ENCODE results near the gene IGSF9.

Gene IGSF9

DNA sequence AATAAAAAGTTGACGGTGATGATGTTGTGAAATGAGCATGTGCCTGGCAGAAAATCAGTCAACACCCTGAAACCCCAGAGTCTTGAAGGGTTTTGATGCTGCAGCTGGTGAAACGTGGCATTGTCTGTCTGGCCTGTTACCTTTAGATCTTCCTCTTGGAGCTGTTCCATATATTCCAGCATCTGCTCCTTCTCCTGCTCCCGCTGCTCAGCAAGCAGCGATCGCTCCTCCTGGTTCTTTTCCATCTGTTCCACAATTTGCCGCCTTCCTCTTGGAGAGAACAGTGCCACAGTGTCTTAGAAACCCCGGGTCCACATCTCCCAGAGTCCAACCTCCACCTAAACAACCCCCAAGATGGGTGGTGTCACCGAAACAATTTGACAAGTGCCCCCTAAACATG, 61.1 kb downstream of the IGSF9 start:
- Histone ChIP-seq H3K36me3 (ENCODE audit: insufficient read depth, low read length) (no peaks in the 10 kb centered on the region), H3K4me2 (ENCODE audit: low read depth, low read length, poor library complexity, severe bottlenecking) (no peak overlapping the region), H3F3A (ENCODE audit: low read depth) (no peaks in the 10 kb centered on the region; the same call in 1 of the 2 replicates), H3K9me2 (replicated peaks; ENCODE audit: low read depth, low read length) (no peaks in the 10 kb centered on the region), H3K9ac (ENCODE audit: low read depth, low read length, poor library complexity, severe bottlenecking) (no peak overlapping the region), H3K9me3 (ENCODE audit: insufficient read depth, low read depth, low read length) (no peaks in the 10 kb centered on the region), H3K4me1 (ENCODE audit: insufficient read depth, low read length, poor library complexity, severe bottlenecking) (peaks cover 29% of the 10 kb centered on the region), H2AFZ (ENCODE audit: low read length) (no peak overlapping the region), H3K4me3 (ENCODE audit: low read length, poor library complexity, severe bottlenecking) (no peak overlapping the region), H3K27me3 (ENCODE audit: insufficient read depth, low read length, poor library complexity, severe bottlenecking) (no peaks in the 10 kb centered on the region), H4K20me1 (ENCODE audit: insufficient read depth, low read length, poor library complexity, severe bottlenecking) (no peaks in the 10 kb centered on the region), H3K79me2 (ENCODE audit: insufficient read depth, low read length) (no peaks in the 10 kb centered on the region)
- TF ChIP-seq EZH2phosphoT487 (IDR thresholded peaks at IDR 0.05; ENCODE audit: borderline replicate concordance): no peak
- TF ChIP-seq, protein P1, sequence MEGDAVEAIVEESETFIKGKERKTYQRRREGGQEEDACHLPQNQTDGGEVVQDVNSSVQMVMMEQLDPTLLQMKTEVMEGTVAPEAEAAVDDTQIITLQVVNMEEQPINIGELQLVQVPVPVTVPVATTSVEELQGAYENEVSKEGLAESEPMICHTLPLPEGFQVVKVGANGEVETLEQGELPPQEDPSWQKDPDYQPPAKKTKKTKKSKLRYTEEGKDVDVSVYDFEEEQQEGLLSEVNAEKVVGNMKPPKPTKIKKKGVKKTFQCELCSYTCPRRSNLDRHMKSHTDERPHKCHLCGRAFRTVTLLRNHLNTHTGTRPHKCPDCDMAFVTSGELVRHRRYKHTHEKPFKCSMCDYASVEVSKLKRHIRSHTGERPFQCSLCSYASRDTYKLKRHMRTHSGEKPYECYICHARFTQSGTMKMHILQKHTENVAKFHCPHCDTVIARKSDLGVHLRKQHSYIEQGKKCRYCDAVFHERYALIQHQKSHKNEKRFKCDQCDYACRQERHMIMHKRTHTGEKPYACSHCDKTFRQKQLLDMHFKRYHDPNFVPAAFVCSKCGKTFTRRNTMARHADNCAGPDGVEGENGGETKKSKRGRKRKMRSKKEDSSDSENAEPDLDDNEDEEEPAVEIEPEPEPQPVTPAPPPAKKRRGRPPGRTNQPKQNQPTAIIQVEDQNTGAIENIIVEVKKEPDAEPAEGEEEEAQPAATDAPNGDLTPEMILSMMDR (conservative IDR thresholded peaks at IDR 0.05; ENCODE audit: low read length): no peak

DNA sequence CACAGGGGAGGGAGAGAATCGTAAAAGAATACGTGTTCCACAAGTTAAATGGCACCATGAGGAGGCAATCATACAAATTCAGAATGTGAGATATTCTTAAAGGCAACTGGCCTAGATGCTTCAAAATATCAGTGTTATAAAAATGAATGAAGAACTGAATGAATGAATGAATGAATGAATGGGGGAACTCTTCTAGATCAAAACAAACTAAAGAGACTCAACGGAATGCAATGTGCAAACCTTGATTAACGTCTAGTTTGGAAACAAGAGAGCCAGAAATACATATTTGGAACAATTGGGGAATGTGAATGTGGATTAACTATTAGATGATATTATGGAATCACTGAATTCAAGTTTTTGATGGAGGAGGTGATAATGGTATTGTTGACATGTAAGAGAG, 62.3 kb downstream of the IGSF9 start:
- no peak overlapping the region for H3K4me3 ChIP-seq (ENCODE audit: low read length, poor library complexity, severe bottlenecking)
- no peaks in the 10 kb centered on the region; the same call in 1 of the 2 replicates for H3F3A ChIP-seq (ENCODE audit: low read depth)
- no peaks in the 10 kb centered on the region for H3K36me3 ChIP-seq (ENCODE audit: insufficient read depth, low read length)
- no peaks in the 10 kb centered on the region for H3K79me2 ChIP-seq (ENCODE audit: insufficient read depth, low read length)
- TF ChIP-seq, protein P1 (conservative IDR thresholded peaks at IDR 0.05; ENCODE audit: low read length): no peak
- no peak for TF ChIP-seq EZH2phosphoT487 (IDR thresholded peaks at IDR 0.05; ENCODE audit: borderline replicate concordance)
- H4K20me1 ChIP-seq (ENCODE audit: insufficient read depth, low read length, poor library complexity, severe bottlenecking): no peaks in the 10 kb centered on the region
- no peaks in the 10 kb centered on the region for H3K9me3 ChIP-seq (ENCODE audit: insufficient read depth, low read depth, low read length)
- no peaks in the 10 kb centered on the region for H3K9me2 ChIP-seq (replicated peaks; ENCODE audit: low read depth, low read length)
- H3K4me1 ChIP-seq (ENCODE audit: insufficient read depth, low read length, poor library complexity, severe bottlenecking): peaks cover 18% of the 10 kb centered on the region
- no peaks in the 10 kb centered on the region for H3K27me3 ChIP-seq (ENCODE audit: insufficient read depth, low read length, poor library complexity, severe bottlenecking)
- no peak overlapping the region for H2AFZ ChIP-seq (ENCODE audit: low read length)
- H3K4me2 ChIP-seq (ENCODE audit: low read depth, low read length, poor library complexity, severe bottlenecking): no peak overlapping the region
- no peak overlapping the region for H3K9ac ChIP-seq (ENCODE audit: low read depth, low read length, poor library complexity, severe bottlenecking)

DNA sequence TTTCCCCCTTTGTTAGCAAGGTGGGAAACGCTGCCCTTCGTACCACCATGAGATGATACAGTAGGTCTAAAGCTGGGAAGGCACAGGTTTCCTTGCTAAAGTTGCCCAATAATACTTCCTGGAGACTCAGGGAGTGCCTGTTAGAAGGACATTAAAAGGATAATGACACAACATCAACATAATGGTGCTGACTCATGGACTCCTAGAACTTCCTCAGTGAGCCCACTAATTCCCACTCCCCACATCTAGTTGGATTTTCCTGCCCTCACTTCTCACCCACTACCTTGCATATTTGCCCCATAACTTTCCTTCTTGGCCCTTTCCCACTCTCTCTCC, 62.9 kb downstream of the IGSF9 start:
- Histone ChIP-seq H3K9me2 (replicated peaks; ENCODE audit: low read depth, low read length) (no peaks in the 10 kb centered on the region), H3K79me2 (ENCODE audit: insufficient read depth, low read length) (no peaks in the 10 kb centered on the region), H3K4me3 (ENCODE audit: low read length, poor library complexity, severe bottlenecking) (no peak overlapping the region)

More for the DNA sequence above, 62.9 kb downstream of the IGSF9 start:
- Histone ChIP-seq H3K4me1 (ENCODE audit: insufficient read depth, low read length, poor library complexity, severe bottlenecking) (peaks cover 19% of the 10 kb centered on the region), H3K36me3 (ENCODE audit: insufficient read depth, low read length) (no peaks in the 10 kb centered on the region), H4K20me1 (ENCODE audit: insufficient read depth, low read length, poor library complexity, severe bottlenecking) (no peaks in the 10 kb centered on the region), H3F3A (ENCODE audit: low read depth) (no peaks in the 10 kb centered on the region; the same call in 1 of the 2 replicates), H3K9ac (ENCODE audit: low read depth, low read length, poor library complexity, severe bottlenecking) (no peak overlapping the region), H3K27me3 (ENCODE audit: insufficient read depth, low read length, poor library complexity, severe bottlenecking) (no peaks in the 10 kb centered on the region), H2AFZ (ENCODE audit: low read length) (no peak overlapping the region), H3K9me3 (ENCODE audit: insufficient read depth, low read depth, low read length) (no peaks in the 10 kb centered on the region), H3K4me2 (ENCODE audit: low read depth, low read length, poor library complexity, severe bottlenecking) (no peak overlapping the region)
- TF ChIP-seq, protein P1 (conservative IDR thresholded peaks at IDR 0.05; ENCODE audit: low read length): no peak
